Activated CD8-positive, alpha-beta memory T cell treated with anti-CD3 and anti-CD28 coated beads, Interleukin-2, amount 50 U/mL, for 1 hour (primary cell): ENCODE measurements around the gene VPS4B.

Experiments used
- DNase-seq: peaks from one replicate; pipeline ENCODE4 v3.0.0-alpha.2; 2020; ENCODE audit errors: extremely low read depth

Gene VPS4B

DNA sequence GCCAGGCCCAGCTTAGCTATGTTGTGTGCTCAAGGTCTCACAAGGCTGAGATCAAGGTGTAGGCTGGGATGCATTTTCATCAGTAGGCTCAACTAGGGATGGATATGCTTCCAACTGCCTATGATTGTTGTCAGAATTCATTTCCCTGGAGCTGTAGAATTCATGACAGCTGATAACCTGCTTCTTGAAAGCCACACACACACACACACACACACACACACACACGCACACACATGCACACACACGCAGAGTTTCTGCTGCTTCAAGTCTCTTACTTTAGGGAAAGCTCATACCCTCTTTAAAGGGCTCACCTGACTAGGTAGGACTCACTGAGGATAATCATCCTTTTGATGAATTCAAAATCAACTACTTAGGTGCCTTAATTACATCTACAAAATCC, 8.2 kb upstream of the VPS4B start:
- DNase-seq = no peak

DNA sequence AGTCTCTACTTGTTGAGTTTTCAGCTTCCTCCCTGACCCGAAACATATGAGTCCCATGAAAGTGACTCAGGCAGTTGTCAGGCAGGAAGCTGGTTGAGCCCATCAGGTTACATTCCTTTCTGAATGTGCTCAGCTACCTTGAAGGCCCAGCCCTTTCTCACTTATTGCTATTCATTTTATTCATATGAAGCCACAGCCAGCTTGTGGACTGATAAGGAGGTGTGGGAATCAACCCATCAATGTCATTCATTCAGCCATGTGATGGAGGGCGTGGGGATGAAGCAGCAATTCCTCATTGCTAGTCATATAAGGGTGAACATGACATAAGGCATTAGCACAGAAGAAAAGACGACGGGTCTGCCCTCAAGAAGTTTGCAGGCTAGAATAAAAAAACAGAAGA, 5.3 kb upstream of the VPS4B start:
- DNase-seq = no peak

DNA sequence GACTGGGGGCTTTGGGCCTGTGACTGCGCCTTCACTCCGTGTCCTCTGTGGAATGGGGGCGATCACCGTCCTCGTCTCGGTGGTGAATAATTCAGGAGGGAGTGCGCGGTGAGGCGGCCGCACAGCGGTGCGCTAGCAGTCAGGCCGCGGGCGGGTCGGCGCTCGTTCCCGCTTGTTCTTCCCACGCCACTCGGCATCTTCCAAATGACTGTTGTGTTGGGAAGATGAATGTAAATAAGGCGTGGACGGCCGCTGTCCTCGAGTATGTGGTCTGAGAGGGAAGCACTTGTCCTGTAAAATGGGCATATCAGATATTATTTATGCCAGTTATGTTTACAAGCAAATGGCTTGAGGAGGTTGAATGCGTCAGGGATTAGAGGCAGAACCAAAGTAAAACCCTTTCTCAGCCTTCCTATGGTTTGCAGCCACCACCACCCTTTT, 608 bp upstream of the VPS4B start:
- DNase-seq = no peak

- no peak for DNase-seq
Observed at GRCh38 chr18:63421514-63421913, 762 bp downstream of the VPS4B start.

DNA sequence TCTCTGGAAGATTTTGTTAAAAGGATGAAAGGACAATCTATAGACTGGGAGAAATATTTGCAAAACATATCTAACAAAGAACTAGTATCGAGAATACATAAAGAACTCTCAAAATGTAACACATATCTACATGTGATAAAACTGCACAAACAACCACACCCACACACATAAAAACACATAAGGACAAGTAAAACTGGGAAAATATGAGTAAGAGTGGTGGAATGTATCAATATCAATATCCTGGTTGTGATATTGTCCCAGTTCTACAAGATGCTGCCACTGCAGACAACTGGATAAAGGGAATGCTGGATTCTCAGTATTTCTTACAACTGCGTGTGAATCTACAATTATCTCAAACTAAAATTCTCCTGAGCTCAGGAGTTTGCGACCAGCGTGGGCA, 9.3 kb downstream of the VPS4B start:
- DNase-seq = no peak

DNA sequence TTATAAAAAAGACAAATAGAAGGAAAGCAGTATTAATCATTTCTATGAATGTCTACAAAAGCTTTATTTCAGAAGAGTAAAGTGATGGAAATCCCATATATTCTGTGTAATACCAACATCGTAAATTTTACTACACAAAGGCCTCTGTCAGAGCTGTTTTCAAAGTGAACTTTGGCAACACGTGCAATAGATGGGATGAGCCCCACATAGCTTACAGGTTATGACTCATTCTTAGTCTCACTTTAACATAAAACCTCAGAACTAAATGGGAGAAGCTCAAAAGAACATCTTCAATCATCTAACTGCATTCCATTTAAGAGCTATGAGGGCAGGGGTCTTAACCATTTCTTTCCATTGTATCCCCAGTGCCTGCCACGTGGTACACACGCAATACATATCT, 11.5 kb downstream of the VPS4B start:
- no peak for DNase-seq

DNA sequence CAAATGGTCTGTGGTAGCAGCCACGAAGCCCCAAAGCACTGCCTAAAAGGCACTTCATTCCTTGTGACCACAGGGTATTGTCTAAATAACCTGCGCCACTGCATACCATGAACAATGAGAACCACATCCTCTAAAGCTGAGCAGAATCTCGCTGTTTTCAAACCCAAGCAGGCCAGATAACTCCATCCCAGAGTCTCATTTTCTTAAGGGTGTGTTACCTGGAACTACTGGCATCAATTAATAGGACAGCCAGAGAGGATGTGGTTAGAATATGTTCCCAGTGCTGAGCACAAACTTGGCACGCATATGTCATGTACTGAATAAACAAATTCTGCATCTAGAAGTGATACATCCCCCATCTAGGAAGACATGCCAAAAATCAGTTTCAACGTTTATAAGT, 13.0 kb downstream of the VPS4B start:
- DNase-seq = no peak

GRCh38 chr18:63407734-63408133, 14.5 kb downstream of the VPS4B start:
- no peak for DNase-seq

DNA sequence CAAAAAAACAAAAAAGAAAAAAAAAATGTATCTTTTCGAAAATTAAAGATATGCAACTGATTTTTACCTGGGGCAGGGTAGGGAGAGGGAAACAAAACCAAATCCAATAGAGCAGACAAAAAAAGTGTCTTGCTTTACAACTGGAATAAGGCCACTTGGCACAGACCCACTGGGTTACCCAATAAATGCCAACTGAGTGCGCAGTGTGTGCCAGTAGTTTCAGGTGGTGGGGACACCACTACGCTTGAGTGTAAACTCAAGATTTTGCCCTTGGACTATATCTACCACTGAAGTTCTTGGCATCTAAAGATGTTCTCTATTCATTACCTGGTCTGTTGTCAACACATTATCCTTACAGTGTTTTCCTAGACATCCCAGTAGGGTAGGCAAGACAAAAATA, 16.3 kb downstream of the VPS4B start:
- no peak for DNase-seq

- DNase-seq = no peak
Observed at GRCh38 chr18:63402246-63403162, 19.8 kb downstream of the VPS4B start.

GRCh38 chr18:63399300-63399699, 23.0 kb downstream of the VPS4B start:
- DNase-seq = no peak

DNA sequence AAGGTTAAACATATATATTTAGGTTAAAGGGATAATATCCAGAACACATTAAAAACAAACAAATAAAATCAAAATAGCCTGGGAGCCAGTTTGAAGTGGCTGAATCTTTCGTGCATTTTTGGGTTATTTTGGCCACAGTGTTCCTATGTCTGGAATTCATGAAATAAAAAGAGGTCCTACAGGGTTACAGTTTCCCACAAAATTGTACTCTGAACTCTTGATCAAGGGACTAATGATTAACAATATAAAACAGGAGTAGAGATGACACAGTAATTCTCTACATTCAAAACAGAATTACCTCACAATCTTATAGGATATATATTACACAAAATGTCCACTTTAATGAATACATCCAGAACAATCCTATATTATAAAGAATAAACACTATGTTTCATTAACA, 24.9 kb downstream of the VPS4B start:
- no peak for DNase-seq

GRCh38 chr18:63395503-63395902, 26.8 kb downstream of the VPS4B start:
- DNase-seq = no peak

DNA sequence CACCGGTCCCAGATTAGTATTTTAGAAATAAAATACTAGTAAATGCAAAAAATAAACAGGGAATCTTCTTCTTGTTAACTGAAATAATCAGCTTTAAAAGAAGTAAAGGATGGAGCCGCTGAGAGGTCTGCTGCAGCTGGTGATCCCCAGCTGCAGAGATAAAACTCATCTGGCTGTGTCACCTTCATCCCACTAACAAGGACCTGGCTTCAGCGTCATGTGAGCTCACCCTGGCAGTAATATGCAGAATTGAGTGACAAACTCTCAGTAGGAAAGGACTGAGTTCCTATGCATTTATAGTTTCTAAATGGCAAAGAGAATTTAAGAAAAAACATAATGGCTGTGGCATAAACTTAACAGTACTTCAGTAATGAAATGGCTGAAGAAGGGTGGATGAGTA, 27.3 kb downstream of the VPS4B start:
- DNase-seq = no peak

DNA sequence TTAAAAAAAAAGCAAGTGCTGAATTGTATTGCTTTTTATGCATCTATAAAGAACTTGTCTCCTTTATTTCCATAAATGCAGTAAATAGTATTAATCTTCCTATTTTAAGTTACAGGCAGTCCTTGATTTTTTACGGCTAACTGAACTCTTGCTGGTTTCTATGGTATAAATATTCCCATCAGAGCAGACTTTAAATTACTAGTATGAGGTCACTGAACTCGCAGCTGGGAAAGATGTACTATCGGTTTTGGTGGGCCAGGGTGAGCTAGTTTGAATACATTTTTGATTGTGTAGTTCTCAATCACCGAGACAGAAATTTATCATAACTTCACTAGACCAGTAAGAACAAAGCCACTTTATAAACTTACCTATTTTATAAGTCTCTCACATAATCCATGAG, 34.4 kb downstream of the VPS4B start:
- no peak for DNase-seq

DNA sequence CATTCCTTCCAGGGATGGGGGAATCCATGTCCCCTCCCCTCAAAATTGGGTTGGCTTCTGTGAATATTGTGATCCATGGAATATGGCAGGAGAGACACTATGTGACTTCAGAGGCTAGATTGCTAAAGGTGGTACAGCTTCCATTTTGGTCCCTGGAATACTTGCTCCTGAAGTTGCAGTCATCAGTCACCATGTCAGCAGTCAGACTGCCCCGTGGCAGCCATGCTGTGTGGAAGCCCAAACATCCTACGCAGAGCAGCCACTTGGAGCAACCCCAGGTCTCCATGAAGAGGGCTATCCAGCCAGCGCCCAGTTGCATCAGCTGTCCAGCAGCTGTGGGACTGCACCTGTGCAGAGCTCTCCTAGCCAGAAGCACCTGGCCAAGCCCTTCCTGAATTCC, 39.4 kb downstream of the VPS4B start:
- no peak for DNase-seq

GRCh38 chr18:63379639-63379962, 42.7 kb downstream of the VPS4B start:
- DNase-seq = no peak

DNA sequence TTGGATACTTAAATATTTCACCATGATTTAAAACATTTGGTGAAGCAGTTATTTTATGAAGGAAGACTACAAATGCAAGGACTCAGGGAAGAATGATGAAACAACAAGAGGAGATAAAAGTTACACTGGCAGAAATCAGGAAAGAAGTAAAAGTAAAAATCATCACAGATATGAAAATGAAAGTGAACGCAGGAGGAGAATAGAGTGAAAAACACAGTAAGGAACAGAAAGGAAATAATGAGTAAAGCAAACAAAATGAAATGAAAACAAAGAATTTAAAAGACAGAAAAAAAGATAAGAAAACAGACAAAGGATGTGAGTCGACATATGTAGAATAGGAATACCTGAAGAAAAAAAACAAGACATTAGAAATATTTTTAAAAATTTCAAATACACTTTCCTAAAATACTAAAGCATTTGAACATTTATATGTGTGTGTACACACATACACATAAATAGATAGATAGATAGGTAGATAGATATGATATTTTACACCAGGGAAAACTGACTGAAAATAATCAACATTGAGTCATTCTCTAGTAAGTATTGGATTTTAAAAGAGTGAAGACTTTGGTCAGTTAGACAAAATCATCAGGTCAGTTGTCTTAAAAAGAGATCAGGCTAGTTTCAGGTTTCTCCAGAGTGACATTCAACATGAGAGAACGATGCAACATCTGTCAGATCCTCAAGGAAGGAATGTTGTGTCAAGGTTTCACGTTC, 43.2 kb downstream of the VPS4B start:
- DNase-seq = no peak

- DNase-seq = no peak
Observed at GRCh38 chr18:63377275-63377980, 44.8 kb downstream of the VPS4B start.

DNA sequence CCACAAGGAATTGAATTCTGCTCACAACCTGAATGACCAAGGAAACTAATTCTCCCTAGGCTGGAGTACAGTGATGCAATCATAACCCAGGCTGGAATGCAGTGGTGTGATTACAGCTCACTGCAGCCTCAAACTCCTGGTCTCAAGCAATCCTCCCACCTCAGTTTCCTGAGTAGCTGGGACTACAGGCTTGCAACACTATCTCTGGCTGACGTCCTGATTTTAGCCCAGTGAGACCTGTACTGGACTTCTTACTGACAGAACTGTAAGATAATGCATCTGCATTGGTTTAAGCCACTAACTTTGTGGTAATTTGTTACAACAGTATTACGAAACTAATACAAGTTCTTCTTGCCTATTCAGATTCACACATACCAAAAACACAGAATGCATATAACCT, 45.7 kb downstream of the VPS4B start:
- DNase-seq = no peak

- DNase-seq = no peak
Observed at GRCh38 chr18:63374540-63374939, 47.7 kb downstream of the VPS4B start.

DNA sequence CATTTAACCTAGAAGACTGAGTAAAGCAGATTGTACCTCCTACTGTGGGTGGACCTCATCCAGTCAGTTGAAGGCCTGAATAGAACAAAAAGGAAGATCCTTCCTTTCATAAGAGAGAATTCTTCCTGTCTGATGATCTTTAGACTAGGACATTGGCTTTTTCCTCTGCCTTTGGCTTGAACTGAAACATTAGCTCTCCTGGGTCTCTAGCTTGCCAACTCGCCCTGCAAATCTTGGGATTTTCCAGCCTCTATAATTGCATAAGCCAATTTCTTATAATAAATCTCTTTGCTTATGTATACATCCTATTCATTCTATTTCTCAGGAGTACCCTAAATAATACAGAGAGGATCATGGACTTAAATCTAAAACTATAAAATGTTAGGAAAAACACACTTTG, 49.1 kb downstream of the VPS4B start:
- no peak for DNase-seq

GRCh38 chr18:63368611-63369010, 53.7 kb downstream of the VPS4B start:
- no peak for DNase-seq
